ENCODE measurements around the gene TNNI3.
"Not testable (repeated sequence)": the region's sequence is repeated elsewhere in the genome, so short reads cannot be mapped to it uniquely, and the experiment has no call there.

The TNNI3 gene

GRCh38 chr19:55172741-55173140 is 15.2 kb upstream of the TNNI3 start:
- DNase-seq, result no peak

- not testable (repeated sequence) for DNase-seq
Measured at GRCh38 chr19:55172318-55172717, 14.8 kb upstream of the TNNI3 start.

- DNase-seq, result no peak
Measured at GRCh38 chr19:55171440-55171839, 13.9 kb upstream of the TNNI3 start.

- no peak for DNase-seq
Measured at GRCh38 chr19:55169136-55169535, 11.6 kb upstream of the TNNI3 start.

- DNase-seq, result peak; percentile 97
Measured at GRCh38 chr19:55166530-55167268, 9.2 kb upstream of the TNNI3 start, which contains the start of gene DNAAF3. DNAAF3 (minus strand) TSS chr19:55166613; CDS start chr19:55166413, 200 bp downstream.

GRCh38 chr19:55165952-55166529 is 8.5 kb upstream of the TNNI3 start:
- peak; percentile 86 for DNase-seq

GRCh38 chr19:55161571-55162322 is 4.2 kb upstream of the TNNI3 start:
- no peak for DNase-seq

- DNase-seq, result no peak
Measured at GRCh38 chr19:55160986-55161365, 3.4 kb upstream of the TNNI3 start.

- peak; percentile 93 for DNase-seq
Measured at GRCh38 chr19:55160128-55160985, 2.8 kb upstream of the TNNI3 start.

- DNase-seq, result no peak
Measured at GRCh38 chr19:55158848-55159749, 1.6 kb upstream of the TNNI3 start.

GRCh38 chr19:55158423-55158822 is 891 bp upstream of the TNNI3 start:
- DNase-seq, result no peak

GRCh38 chr19:55156202-55157063 is 1.1 kb downstream of the TNNI3 start:
- DNase-seq, result no peak

- DNase-seq, result not testable (repeated sequence)
Measured at GRCh38 chr19:55155784-55156183, 1.7 kb downstream of the TNNI3 start.

- no peak for DNase-seq
Measured at GRCh38 chr19:55153652-55154264, 3.8 kb downstream of the TNNI3 start.

GRCh38 chr19:55152017-55152416 is 5.5 kb downstream of the TNNI3 start:
- peak; percentile 99 for DNase-seq

- DNase-seq, result no peak
Measured at GRCh38 chr19:55149078-55150003, 8.2 kb downstream of the TNNI3 start, which contains the start of gene TNNT1. TNNT1 (minus strand) TSS chr19:55149206; CDS start chr19:55147157, 2,049 bp downstream.

GRCh38 chr19:55147545-55148251 is 9.8 kb downstream of the TNNI3 start:
- no peak for DNase-seq

GRCh38 chr19:55146705-55147273 is 10.7 kb downstream of the TNNI3 start:
- DNase-seq, result peak; percentile 83

All from NCI-H2171 treated with DMSO at 0.1 percent for 48 hours (cell line).